Esophagus squamous epithelium (tissue), 4 donors: ENCODE results near the gene MGMT.

Experiments used
- CTCF ChIP-seq, 6 experiments: fragments of 450-650 bp in 4 of 6; fragments of 200-600 bp in 2 of 6; sonication (generic) in 2 of 6; IDR thresholded peaks; one replicate each; pipeline ENCODE4 v1.5.1; 2016 to 2019; ENCODE audit warnings: antibody characterized with exemption in 6 of 6, mild to moderate bottlenecking in 4 of 6, moderate library complexity in 4 of 6
- POLR2A ChIP-seq, 4 donors: fragments of 450-650 bp; IDR thresholded peaks; one replicate each; pipeline ENCODE4 v1.6.1; 2017; ENCODE audit warnings: antibody characterized with exemption in 4 of 4, mild to moderate bottlenecking in 4 of 4, moderate library complexity in 3 of 4

- TF ChIP-seq CTCF (IDR thresholded peaks at IDR 0.05) (no peak), POLR2A (IDR thresholded peaks at IDR 0.05) (no peak)
Observed at GRCh38 chr10:129426606-129427005, 40.4 kb upstream of the MGMT start.
